ENCODE measurements around the gene INMT.

The INMT gene

DNA sequence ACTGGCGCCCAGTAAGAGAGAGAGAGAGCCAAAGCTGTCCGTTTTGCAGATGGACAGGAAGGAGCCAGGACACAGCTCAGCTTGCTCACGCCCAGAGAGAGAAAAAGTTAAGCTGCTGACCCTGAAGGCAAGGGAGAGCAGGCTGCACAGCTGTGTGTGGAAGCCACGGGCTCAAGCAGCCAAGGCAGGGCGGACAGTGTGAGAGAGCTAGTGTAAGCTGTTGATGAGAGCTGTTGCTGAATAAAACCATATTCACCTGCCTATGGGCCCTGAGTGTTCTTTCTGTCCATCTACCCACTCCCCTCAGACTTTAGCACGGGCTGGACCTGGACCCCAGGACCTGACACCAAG, 5.4 kb downstream of the INMT start:
- H3K27ac Mint-ChIP-seq, result no peak overlapping the region
- H3K4me1 Mint-ChIP-seq, result no peaks in the 10 kb centered on the region
- no peaks in the 10 kb centered on the region for H3K27me3 Mint-ChIP-seq
- no peaks in the 10 kb centered on the region for H3K9me3 Mint-ChIP-seq
- no peak overlapping the region for H3K4me3 Mint-ChIP-seq
- H3K36me3 Mint-ChIP-seq, result no peaks in the 10 kb centered on the region

DNA sequence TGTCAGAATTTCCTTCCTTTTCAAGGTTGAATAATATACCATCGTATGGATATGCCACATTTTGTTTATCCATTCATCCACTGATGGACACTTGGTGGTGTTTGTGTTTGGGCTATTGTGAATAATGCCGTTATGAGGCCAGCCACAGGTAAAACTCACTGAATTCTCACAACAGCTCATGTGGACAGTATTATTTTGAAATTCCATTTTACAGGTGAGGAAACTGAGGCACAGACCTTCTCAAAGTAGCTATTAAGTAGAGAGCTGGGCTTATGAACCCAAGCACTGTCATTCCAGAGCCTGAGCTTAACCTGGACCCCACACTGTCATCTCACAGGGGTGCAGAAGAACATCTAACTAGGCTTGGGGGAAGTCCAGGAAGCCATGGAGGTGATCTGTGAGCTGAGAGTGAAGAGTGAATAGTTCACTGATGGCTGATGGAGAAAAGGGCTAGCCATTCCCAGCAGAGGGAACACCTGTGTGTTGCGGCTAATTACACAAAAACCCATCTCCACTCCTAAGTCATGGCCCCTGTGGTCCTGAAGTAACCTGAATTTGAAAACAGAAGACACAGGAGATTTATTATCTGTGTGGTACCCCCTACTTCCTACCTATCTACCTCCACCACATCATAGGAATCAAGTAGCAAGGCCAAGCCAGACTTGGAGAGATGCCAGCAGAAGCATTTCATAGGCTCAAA, 8.7 kb downstream of the INMT start:
- Mint-ChIP-seq H3K4me3 (no peak overlapping the region), H3K9me3 (no peaks in the 10 kb centered on the region), H3K27ac (no peak overlapping the region), H3K4me1 (no peaks in the 10 kb centered on the region), H3K27me3 (no peaks in the 10 kb centered on the region), H3K36me3 (no peaks in the 10 kb centered on the region)

DNA sequence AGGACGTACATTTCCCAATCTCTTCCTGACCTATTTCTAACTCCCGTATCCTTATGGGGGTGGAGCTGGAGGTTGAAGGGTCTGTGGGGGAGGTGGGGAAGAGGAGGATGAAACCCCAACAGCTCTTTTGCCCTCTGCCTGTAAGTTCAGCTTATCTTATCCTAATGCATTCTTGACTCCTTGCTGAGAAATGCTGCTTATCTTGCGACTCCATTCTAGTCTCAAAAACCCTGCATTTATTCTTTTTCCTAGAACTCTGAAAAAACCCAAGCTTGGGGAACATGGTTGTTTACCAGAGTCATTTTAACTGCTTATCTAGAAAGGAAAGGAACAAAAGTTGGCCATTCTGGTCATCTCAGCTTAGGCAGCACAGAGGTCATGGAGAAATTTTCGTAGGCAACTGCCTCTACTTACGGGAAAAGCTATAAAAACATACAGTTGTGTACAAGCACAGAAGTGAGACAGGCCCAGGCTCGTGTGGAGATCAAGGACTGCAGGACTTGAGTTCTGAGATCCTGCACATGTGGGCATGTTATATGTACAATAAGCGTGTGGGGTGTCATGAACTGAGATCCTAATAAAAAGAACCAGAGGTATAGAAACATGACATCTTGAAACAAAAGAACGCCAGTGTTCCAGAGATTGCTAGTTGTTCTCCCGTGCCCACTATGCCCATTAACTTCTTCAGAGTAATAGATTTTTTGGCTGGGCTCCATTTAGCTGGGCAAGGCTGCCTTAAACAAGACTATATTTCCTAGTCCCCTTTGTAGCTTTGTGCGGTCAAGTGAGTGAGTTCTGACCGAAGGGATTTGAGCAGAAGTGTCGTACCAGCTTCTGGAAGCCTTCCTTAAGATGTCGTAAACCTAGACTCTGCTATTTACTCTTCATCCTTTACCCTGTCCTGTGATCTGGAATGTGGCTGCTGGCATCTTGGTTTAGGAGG, 9.6 kb downstream of the INMT start:
- Mint-ChIP-seq H3K9me3 (no peaks in the 10 kb centered on the region), H3K36me3 (no peaks in the 10 kb centered on the region), H3K27ac (no peak overlapping the region), H3K4me1 (no peaks in the 10 kb centered on the region), H3K27me3 (no peaks in the 10 kb centered on the region), H3K4me3 (no peak overlapping the region)

DNA sequence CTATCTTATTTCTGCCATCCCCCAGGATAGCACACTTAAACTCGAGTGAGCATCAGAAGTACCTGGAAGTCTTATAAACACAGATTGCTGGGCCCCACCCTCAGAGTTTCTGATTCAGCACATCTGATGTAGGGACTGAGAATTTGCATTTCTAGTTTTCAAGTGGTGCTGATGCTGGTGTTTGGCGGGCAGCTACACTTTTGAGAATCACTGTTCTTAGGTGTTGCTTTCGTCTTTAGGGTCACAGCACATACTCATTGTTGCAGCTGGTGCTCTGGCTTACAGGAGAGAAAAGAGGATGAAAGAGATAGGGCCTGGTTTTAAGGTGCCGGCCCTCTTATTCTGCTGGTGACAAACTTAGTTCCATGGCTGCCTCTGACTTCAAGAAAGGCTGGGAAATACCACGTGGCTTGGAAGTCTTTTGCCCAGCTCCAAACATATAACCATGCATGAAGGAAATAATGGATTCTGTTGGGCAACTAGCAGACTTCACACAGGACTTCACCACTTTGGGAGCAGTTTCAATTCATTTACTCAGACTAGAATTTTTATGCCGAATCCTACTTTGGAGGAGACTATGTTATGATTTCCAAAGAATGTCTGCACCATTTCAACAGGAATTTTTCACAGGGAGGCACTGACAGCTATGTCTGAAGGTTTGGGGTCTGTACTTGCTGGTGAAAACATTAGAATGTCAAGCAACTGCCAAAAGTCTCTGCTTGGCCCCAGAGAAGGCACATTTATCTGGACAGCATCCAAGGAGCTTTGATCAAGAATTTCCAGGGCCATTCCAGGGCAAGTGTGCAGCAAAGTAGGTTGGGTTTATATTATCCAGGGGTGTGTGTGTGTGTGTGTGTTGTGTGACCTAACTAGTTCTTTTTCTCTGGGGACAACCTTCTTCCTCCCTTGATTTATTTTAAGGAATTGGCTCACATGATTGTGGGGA, 12.4 kb downstream of the INMT start:
- Mint-ChIP-seq H3K27me3 (no peaks in the 10 kb centered on the region), H3K36me3 (no peaks in the 10 kb centered on the region), H3K27ac (no peak overlapping the region), H3K4me1 (no peaks in the 10 kb centered on the region), H3K9me3 (no peaks in the 10 kb centered on the region), H3K4me3 (no peak overlapping the region)

DNA sequence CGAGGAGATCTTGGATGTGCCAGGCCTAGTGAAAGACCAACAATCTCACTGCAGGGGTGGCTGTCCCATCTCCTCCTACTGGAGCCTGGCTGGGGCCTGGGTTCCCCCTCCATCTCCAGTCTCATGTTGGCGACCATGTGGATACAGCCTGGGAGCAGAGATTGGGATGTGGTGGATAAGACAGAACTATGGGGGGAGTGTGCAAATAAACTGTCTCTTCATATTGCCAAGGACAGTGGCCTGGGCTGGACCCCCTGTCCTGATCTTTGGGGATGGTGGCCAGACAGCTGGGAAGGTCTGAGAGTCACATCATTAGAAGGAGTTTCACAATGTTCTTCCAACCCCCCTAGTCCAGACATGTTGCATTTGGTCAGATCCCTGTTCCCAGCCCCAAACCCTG, 13.5 kb downstream of the INMT start:
- H3K4me3 Mint-ChIP-seq, result no peak overlapping the region
- no peaks in the 10 kb centered on the region for H3K36me3 Mint-ChIP-seq
- no peaks in the 10 kb centered on the region for H3K9me3 Mint-ChIP-seq
- H3K4me1 Mint-ChIP-seq, result peaks cover under 1% of the 10 kb centered on the region
- no peak overlapping the region for H3K27ac Mint-ChIP-seq
- no peaks in the 10 kb centered on the region for H3K27me3 Mint-ChIP-seq

DNA sequence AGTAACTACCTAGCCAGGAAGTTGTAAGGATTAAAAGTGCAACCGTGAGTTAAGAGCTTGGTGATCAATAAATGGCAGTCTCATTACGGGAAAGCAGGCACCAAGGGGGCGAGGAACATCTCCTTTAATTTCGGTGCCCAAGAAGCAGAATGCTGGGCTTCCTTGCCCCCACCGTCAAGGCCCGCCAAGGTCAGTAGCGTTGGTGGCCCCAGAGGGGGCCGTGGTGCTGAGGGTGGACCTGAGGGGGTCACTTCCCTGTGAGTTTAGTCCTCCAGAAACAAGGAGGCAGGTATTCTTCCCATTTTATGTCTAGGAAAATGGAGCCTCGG, 18.9 kb downstream of the INMT start:
- Mint-ChIP-seq H3K27ac (no peak overlapping the region), H3K27me3 (no peaks in the 10 kb centered on the region), H3K9me3 (no peaks in the 10 kb centered on the region), H3K36me3 (no peaks in the 10 kb centered on the region), H3K4me3 (peak overlapping the region; percentile 78), H3K4me1 (peaks cover 9% of the 10 kb centered on the region)

DNA sequence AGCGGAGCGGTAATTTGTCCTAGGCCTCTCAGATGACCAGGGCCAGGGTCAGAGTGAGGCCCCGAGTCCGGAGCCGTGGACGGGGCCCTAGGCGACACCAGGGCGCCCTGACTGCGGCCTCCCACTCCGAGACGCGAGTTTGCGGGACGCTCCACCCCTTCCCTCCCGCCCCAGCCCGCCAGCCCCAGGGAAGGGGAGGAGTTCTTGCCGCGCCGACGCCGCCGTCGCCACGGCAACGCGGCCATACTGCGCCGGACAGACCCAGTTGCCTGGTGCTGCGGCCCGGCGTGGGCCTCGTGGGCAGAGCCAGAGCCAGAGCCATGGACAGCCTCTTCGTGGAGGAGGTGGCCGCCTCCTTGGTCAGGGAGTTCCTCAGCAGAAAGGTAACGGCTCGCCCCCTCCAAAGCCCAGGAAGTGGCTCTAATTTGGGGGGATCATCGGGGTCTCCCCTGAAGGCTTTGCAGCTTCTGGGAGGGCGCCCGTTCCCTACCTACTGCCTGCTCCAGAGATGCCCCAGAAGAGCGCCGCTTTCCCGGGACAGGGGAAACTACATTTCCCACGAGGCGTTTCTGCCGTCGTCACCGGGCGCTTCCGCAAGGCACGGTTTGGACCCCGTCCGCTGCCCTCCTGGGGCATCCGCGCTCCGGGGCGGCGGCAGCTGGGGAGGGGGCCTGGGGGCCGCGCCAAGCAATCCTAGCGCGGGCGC, 19.4 kb downstream of the INMT start, which contains the start of gene MINDY4:
Gene MINDY4 (plus strand): TSS at position 244 of the 706 bp plus-strand sequence. CDS start 77 bp downstream, at position 321.
- Mint-ChIP-seq H3K27ac (peak within 1 kb of the TSS; percentile 85), H3K4me3 (peak within 1 kb of the TSS; percentile 92), H3K36me3 (no peaks in the 10 kb centered on the region), H3K4me1 (peaks cover 9% of the 10 kb centered on the region), H3K9me3 (no peaks in the 10 kb centered on the region), H3K27me3 (no peaks in the 10 kb centered on the region)

DNA sequence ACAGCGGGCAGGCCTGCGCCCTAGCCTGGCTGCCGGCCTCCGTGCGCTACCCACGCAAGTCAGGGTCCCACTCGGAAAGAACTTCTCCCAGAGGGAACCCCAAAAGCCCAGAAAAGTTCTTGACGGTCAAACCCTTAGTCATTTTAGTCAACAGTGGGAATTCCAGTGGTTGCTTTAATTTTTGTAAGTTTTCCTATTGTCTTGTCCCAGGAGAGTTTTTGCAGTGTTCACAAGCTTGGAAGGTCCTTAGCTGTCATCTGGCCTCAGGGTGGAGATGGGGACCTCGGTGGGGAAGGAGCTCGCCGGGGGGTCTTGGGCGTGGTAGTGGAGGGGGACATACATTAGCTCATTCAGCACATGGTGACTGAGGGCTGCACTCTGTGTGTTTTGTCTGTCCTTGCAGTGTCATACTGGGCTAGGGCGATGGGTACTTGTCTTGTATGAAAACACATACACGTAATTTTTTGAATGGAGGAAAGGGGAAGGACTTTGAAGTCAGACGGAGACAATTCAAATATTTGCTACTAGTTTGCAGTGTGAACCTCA, 20.0 kb downstream of the INMT start:
- H3K36me3 Mint-ChIP-seq, result no peaks in the 10 kb centered on the region
- H3K4me1 Mint-ChIP-seq, result peaks cover 9% of the 10 kb centered on the region
- no peaks in the 10 kb centered on the region for H3K9me3 Mint-ChIP-seq
- H3K4me3 Mint-ChIP-seq, result peak overlapping the region; percentile 92
- H3K27me3 Mint-ChIP-seq, result no peaks in the 10 kb centered on the region
- peak overlapping the region; percentile 85 for H3K27ac Mint-ChIP-seq

DNA sequence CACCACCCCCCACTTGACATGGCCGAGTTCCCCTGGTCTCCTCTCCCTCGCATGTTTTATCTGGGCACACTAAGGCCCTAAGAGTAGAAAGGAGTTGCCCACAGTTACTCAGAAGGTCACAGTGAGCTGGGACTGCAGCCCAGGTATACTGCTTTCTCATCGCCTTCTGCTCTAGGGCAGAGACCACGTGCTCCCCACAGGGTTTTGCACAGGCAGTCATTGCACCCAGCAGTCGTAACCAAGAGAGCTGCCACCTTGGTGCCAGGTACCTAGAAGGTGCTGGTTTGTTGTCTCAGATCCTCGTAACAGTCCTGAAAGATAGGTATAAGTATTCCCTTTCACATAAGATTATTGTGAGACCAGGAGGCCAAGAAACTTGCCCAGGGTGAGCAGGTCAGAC, 21.0 kb downstream of the INMT start:
- H3K27ac Mint-ChIP-seq, result no peak overlapping the region

DNA sequence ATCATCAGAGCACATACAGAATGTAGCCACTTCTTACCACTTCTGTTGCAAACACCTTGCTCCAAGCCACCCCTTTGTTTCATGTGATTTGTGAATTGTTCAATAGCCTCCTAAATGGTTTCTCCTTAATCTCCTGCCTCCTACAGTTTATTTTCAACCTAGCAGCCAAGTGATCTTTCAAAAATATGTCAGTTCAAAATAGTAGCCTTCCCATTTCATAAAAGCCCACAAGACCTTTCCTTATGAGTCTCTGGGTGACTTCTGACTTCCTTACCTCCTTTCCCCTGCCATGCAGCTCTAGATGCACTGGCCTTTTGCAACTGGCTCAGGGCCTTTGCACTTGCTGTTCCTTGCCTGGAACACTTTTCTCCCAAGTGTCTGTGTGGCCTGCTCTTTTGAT, 24.1 kb downstream of the INMT start:
- H3K4me1 Mint-ChIP-seq, result peaks cover 5% of the 10 kb centered on the region
- H3K9me3 Mint-ChIP-seq, result no peaks in the 10 kb centered on the region
- H3K27me3 Mint-ChIP-seq, result no peaks in the 10 kb centered on the region
- no peaks in the 10 kb centered on the region for H3K36me3 Mint-ChIP-seq
- H3K27ac Mint-ChIP-seq, result no peak overlapping the region
- H3K4me3 Mint-ChIP-seq, result no peak overlapping the region

More for the DNA sequence above, 21.0 kb downstream of the INMT start:
- Mint-ChIP-seq H3K27me3 (no peaks in the 10 kb centered on the region), H3K36me3 (no peaks in the 10 kb centered on the region), H3K9me3 (no peaks in the 10 kb centered on the region), H3K4me1 (peaks cover 9% of the 10 kb centered on the region), H3K4me3 (no peak overlapping the region)

DNA sequence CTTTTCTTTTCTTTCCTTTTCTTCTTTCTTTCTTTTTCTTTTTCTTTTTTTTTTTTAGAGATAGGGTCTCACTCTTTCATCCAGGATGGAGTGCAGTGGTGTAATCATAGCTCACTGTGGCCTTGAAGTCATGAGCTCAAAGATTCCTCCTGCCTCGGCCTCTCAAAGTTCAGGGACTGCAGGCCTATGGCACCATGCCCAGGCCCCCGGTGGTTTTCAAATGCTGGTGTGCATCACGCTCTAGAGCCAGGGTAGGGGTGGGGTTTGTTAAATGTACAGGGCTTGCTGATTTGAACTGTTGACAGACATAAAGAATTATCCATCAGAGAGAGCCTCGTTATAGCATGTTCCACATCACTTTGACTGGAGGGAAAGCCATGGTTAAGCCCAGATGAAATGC, 25.0 kb downstream of the INMT start:
- H3K4me1 Mint-ChIP-seq, result peaks cover 4% of the 10 kb centered on the region
- H3K27ac Mint-ChIP-seq, result no peak overlapping the region
- H3K36me3 Mint-ChIP-seq, result no peaks in the 10 kb centered on the region
- H3K9me3 Mint-ChIP-seq, result no peaks in the 10 kb centered on the region
- no peaks in the 10 kb centered on the region for H3K27me3 Mint-ChIP-seq
- no peak overlapping the region for H3K4me3 Mint-ChIP-seq

DNA sequence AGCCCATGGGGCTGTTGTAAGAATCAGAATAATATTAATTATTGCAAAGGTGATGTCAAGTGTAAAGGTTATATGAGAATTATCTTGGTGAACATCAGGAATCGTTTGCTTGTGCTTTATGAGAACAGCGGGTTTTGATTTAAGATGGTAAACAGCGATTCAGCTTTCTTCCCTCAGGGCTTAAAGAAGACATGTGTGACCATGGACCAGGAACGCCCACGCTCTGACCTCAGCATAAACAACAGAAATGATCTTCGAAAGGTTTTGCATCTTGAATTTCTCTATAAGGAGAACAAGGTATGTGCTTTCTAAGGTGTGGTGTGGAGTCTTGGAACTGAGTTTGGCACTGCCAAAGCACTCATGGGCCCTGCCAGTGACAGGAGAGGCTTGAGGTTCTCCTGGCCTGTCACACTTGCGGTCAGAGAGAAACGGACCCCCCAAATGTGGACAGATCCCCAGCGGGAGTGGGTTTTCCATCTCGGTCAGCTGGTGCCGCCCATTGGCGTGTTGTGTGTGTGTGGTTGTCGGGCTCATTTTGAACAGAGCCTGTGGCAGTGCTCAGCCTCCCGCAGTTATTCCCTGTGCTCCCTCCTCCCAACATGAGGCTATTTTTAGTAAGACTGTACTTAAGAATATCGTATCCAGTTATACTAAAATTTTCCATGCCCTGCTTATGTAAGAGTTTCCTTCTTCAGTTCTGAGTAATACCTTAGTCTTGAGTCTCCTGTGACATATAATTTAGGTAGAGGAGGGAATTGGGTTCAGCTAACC, 26.5 kb downstream of the INMT start:
- H3K27me3 Mint-ChIP-seq, result no peaks in the 10 kb centered on the region
- H3K36me3 Mint-ChIP-seq, result no peaks in the 10 kb centered on the region
- H3K4me1 Mint-ChIP-seq, result no peaks in the 10 kb centered on the region
- H3K4me3 Mint-ChIP-seq, result no peak overlapping the region
- no peaks in the 10 kb centered on the region for H3K9me3 Mint-ChIP-seq
- H3K27ac Mint-ChIP-seq, result no peak overlapping the region

DNA sequence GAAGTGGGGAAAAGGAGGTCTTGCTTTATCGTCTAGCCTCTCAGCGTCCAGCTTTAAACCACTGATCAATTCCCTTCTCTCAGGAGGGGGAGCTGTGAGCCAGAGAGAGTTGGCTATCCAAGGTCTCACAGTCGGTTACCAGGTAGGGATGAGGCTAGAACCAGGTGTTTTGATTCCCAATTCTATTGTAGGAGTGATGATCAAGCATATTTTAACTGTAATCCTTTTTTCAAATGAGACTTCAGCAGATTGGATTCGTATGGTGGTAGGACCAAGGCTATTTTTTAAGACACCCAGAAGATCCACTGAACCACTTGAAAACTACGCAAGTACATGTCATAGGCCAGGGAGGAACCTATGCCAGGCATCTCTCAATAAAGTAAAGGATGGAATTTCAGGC, 27.6 kb downstream of the INMT start:
- Mint-ChIP-seq H3K4me1 (no peaks in the 10 kb centered on the region), H3K4me3 (no peak overlapping the region), H3K36me3 (peaks cover 2% of the 10 kb centered on the region)

DNA sequence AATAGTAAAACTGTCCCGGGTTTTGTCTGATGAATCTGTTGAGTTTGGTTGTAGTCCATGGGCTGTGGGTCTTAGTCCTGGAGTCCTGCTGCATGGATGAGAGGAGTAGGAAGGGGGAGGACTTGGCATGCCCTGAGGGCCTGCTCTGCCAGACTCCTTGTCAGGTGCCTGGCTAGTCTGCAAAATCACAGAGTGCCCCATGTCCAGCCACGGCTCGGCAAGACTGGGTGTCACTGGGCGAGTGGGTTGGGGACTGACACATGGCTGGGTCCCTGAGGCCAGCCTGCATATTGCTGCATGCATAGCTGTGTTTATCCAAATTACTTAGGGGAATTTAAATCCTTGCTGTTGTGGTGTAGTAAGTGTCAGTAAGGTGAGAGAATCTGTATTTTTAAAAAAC, 29.0 kb downstream of the INMT start:
- Mint-ChIP-seq H3K4me1 (no peaks in the 10 kb centered on the region), H3K36me3 (peaks cover 5% of the 10 kb centered on the region), H3K27ac (no peak overlapping the region), H3K9me3 (no peaks in the 10 kb centered on the region), H3K27me3 (no peaks in the 10 kb centered on the region), H3K4me3 (no peak overlapping the region)

More for the DNA sequence above, 27.6 kb downstream of the INMT start:
- no peaks in the 10 kb centered on the region for H3K27me3 Mint-ChIP-seq
- no peaks in the 10 kb centered on the region for H3K9me3 Mint-ChIP-seq
- no peak overlapping the region for H3K27ac Mint-ChIP-seq

Measured in activated naive CD4-positive, alpha-beta T cell treated with anti-CD3 and anti-CD28 coated beads, Interleukin-2, amount 50 U/mL, for 24 hours (primary cell).